Neutrophil (primary cell): Measurements from ENCODE around the gene MAIP1.

Experiments used
- H3K27ac ChIP-seq: fragments of 200-600 bp; sonication (generic); 2 replicates; pipeline ENCODE4 v1.5.1; 2016; ENCODE audit warnings: mild to moderate bottlenecking, moderate library complexity
- H3K27me3 ChIP-seq: fragments of 200-600 bp; sonication (generic); 2 replicates; pipeline ENCODE4 v1.6.0; 2016; ENCODE audit warnings: mild to moderate bottlenecking
- H3K36me3 ChIP-seq: fragments of 200-600 bp; sonication (generic); 2 replicates; pipeline ENCODE4 v1.5.1; 2017
- H3K4me1 ChIP-seq, 2 experiments: fragments of 200-600 bp in 1 of 2; sonication (generic) in 1 of 2; 1 replicate in 1 of 2; 2 replicates in 1 of 2; pipeline versions ENCODE4 v1.5.1 to v1.6.1; 2013 to 2016; ENCODE audit warnings: low read depth in 1 of 2, low read length in 1 of 2, mild to moderate bottlenecking in 1 of 2, moderate library complexity in 1 of 2; ENCODE audit not compliant: control insufficient read depth in 1 of 2, insufficient read depth in 1 of 2
- H3K4me3 ChIP-seq, 2 experiments: fragments of 200-600 bp in 1 of 2; sonication (generic) in 1 of 2; 1 replicate in 1 of 2; 2 replicates in 1 of 2; pipeline ENCODE4 v1.5.1; 2013 to 2016; ENCODE audit warnings: low read depth in 1 of 2, low read length in 1 of 2, mild to moderate bottlenecking in 1 of 2, moderate library complexity in 1 of 2
- H3K9me3 ChIP-seq: fragments of 200-600 bp; sonication (generic); 2 replicates; pipeline ENCODE4 v1.5.1; 2016
- CTCF ChIP-seq: fragments of 200-600 bp; sonication (generic); IDR thresholded peaks from 2 replicates; pipeline ENCODE4 v1.5.1; 2016; ENCODE audit warnings: antibody characterized with exemption

Gene MAIP1

GRCh38 chr2:199955007-199955338 lies 409 bp upstream of the MAIP1 start:
- no peaks in the 10 kb centered on the region for H3K9me3 ChIP-seq
- no peak for TF ChIP-seq CTCF

GRCh38 chr2:199956062-199956380 lies 639 bp downstream of the MAIP1 start:
- peak overlapping the region; percentile 69 to 91 for H3K4me3 ChIP-seq
- peak overlapping the region; percentile 81 for H3K27ac ChIP-seq
- no peaks in the 10 kb centered on the region for H3K27me3 ChIP-seq
- no peaks in the 10 kb centered on the region for H3K9me3 ChIP-seq
- TF ChIP-seq CTCF: no peak
- H3K36me3 ChIP-seq: peaks cover 23% of the 10 kb centered on the region
- H3K4me1 ChIP-seq: peaks cover 26 to 28% of the 10 kb centered on the region in 2 experiments

More at GRCh38 chr2:199955007-199955338, 409 bp upstream of the MAIP1 start:
- H3K27ac ChIP-seq: peak overlapping the region; percentile 81
- no peaks in the 10 kb centered on the region for H3K27me3 ChIP-seq
- H3K4me3 ChIP-seq: peak overlapping the region; percentile 69 to 91
- H3K36me3 ChIP-seq: peaks cover 12% of the 10 kb centered on the region
- H3K4me1 ChIP-seq: peaks cover 26 to 31% of the 10 kb centered on the region in 2 experiments

GRCh38 chr2:199958014-199958413 lies 2.6 kb downstream of the MAIP1 start:
- no peak for TF ChIP-seq CTCF
- Histone ChIP-seq H3K27ac (no peak overlapping the region), H3K27me3 (no peaks in the 10 kb centered on the region), H3K9me3 (no peaks in the 10 kb centered on the region), H3K4me1 (peaks cover 26 to 28% of the 10 kb centered on the region in 2 experiments), H3K4me3 (no peak overlapping the region), H3K36me3 (peaks cover 40% of the 10 kb centered on the region)

GRCh38 chr2:199962203-199962602 lies 6.8 kb downstream of the MAIP1 start:
- Histone ChIP-seq H3K27ac (no peak overlapping the region), H3K9me3 (no peaks in the 10 kb centered on the region), H3K4me3 (no peak overlapping the region), H3K27me3 (no peaks in the 10 kb centered on the region), H3K4me1 (no peaks in the 10 kb centered on the region), H3K36me3 (peaks cover 73% of the 10 kb centered on the region)
- no peak for TF ChIP-seq CTCF

- Histone ChIP-seq H3K4me1 (no peaks in the 10 kb centered on the region), H3K27me3 (no peaks in the 10 kb centered on the region), H3K27ac (no peak overlapping the region), H3K36me3 (peaks cover 46% of the 10 kb centered on the region), H3K9me3 (no peaks in the 10 kb centered on the region), H3K4me3 (no peak overlapping the region)
- TF ChIP-seq CTCF: no peak
Measured at GRCh38 chr2:199966405-199966804, 11.0 kb downstream of the MAIP1 start.

GRCh38 chr2:199966976-199967375 lies 11.6 kb downstream of the MAIP1 start:
- Histone ChIP-seq H3K36me3 (peaks cover 41% of the 10 kb centered on the region), H3K4me3 (no peak overlapping the region), H3K9me3 (no peaks in the 10 kb centered on the region), H3K27ac (no peak overlapping the region), H3K27me3 (no peaks in the 10 kb centered on the region), H3K4me1 (no peaks in the 10 kb centered on the region)
- TF ChIP-seq CTCF: no peak
